H1 (cell line): Measurements from ENCODE around the gene LY9.

Experiments
- ATF2 ChIP-seq: IDR thresholded peaks from 2 replicates; pipeline ENCODE4 v1.6.1; 2012; ENCODE audit warnings: low read length, inconsistent platforms
- EGR1 ChIP-seq: IDR thresholded peaks from 2 replicates; pipeline ENCODE4 v1.6.1; 2011; ENCODE audit warnings: low read depth, low read length, borderline replicate concordance
- EZH2 ChIP-seq: fragments of 200-600 bp; sonication (generic); IDR thresholded peaks from 2 replicates; pipeline ENCODE4 v1.7.1; 2012; ENCODE audit warnings: low read depth, mild to moderate bottlenecking, moderate library complexity, low read length, inconsistent platforms; ENCODE audit not compliant: severe bottlenecking
- GABPA ChIP-seq: IDR thresholded peaks from 2 replicates; pipeline ENCODE4 v1.6.1; 2011; ENCODE audit warnings: mild to moderate bottlenecking, low read length, moderate library complexity, borderline replicate concordance; ENCODE audit not compliant: insufficient read depth
- POLR2A ChIP-seq, 2 experiments: IDR thresholded peaks; 1 replicate in 1 of 2; 2 replicates in 1 of 2; pipeline ENCODE4 v1.6.1; 2011; ENCODE audit warnings: low read depth in 2 of 2, low read length in 2 of 2, mild to moderate bottlenecking in 2 of 2; ENCODE audit errors: control extremely low read depth in 1 of 2
- POLR2AphosphoS5 ChIP-seq: IDR thresholded peaks from 2 replicates; pipeline ENCODE4 v1.6.1; 2011; ENCODE audit warnings: low read depth, low read length
- TEAD4 ChIP-seq: IDR thresholded peaks from 2 replicates; pipeline ENCODE4 v1.6.1; 2012; ENCODE audit warnings: low read depth, low read length, inconsistent platforms, mixed read lengths
- TF ChIP-seq, protein P1 (sequence below), 3 experiments: IDR thresholded peaks; 1 replicate in 2 of 3; 2 replicates in 1 of 3; pipeline versions ENCODE4 v1.5.1 to v1.6.1; 2011; ENCODE audit warnings: low read length in 3 of 3, mild to moderate bottlenecking in 3 of 3, inconsistent platforms in 2 of 3, low read depth in 1 of 3, moderate library complexity in 1 of 3; ENCODE audit not compliant: insufficient read depth in 1 of 3; ENCODE audit errors: control extremely low read depth in 1 of 3

GRCh38 chr1:160748878-160749269 lies 47.1 kb upstream of the LY9 start:
- TF ChIP-seq, protein P1, sequence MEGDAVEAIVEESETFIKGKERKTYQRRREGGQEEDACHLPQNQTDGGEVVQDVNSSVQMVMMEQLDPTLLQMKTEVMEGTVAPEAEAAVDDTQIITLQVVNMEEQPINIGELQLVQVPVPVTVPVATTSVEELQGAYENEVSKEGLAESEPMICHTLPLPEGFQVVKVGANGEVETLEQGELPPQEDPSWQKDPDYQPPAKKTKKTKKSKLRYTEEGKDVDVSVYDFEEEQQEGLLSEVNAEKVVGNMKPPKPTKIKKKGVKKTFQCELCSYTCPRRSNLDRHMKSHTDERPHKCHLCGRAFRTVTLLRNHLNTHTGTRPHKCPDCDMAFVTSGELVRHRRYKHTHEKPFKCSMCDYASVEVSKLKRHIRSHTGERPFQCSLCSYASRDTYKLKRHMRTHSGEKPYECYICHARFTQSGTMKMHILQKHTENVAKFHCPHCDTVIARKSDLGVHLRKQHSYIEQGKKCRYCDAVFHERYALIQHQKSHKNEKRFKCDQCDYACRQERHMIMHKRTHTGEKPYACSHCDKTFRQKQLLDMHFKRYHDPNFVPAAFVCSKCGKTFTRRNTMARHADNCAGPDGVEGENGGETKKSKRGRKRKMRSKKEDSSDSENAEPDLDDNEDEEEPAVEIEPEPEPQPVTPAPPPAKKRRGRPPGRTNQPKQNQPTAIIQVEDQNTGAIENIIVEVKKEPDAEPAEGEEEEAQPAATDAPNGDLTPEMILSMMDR (IDR thresholded peaks at IDR 0.05; ENCODE audit: control extremely low read depth in 1 of 3, insufficient read depth in 1 of 3, low read depth in 1 of 3, low read length in 3 of 3): no peak
- no peak for TF ChIP-seq TEAD4
- no peak for TF ChIP-seq ATF2
- no peak for TF ChIP-seq POLR2AphosphoS5
- no peak for TF ChIP-seq EGR1
- TF ChIP-seq GABPA: no peak
- TF ChIP-seq POLR2A (IDR thresholded peaks at IDR 0.05; ENCODE audit: control extremely low read depth in 1 of 2, low read depth in 2 of 2, low read length in 2 of 2): no peak
- no peak for TF ChIP-seq EZH2
